Endothelial cell (in vitro differentiated cells): ENCODE results near the gene HIGD1C. TPM values are rescaled to one million over a fixed set of nuclear protein-coding genes. Genes with fewer than 3 reads are reported as not detected.

ENCODE experiments used
- DNase-seq: peaks from one replicate; pipeline ENCODE4 v3.0.0; 2021; ENCODE audit warnings: low spot score
- H3K27ac Mint-ChIP-seq: one replicate; pipeline ENCODE4 v1.8.0; 2021; ENCODE audit warnings: mixed read lengths, inconsistent platforms; ENCODE audit not compliant: unreplicated experiment
- H3K27me3 Mint-ChIP-seq: one replicate; pipeline ENCODE4 v1.8.0; 2021; ENCODE audit warnings: mild to moderate bottlenecking, moderate library complexity, mixed read lengths, inconsistent platforms; ENCODE audit not compliant: unreplicated experiment
- H3K36me3 Mint-ChIP-seq: one replicate; pipeline ENCODE4 v1.8.0; 2021; ENCODE audit warnings: mild to moderate bottlenecking, low read depth, mixed read lengths, inconsistent platforms; ENCODE audit not compliant: unreplicated experiment
- H3K4me1 Mint-ChIP-seq: one replicate; pipeline ENCODE4 v1.8.0; 2021; ENCODE audit warnings: mild to moderate bottlenecking, mixed read lengths, inconsistent platforms; ENCODE audit not compliant: unreplicated experiment
- H3K4me3 Mint-ChIP-seq: one replicate; pipeline ENCODE4 v1.8.0; 2021; ENCODE audit warnings: mild to moderate bottlenecking, mixed read lengths, inconsistent platforms; ENCODE audit not compliant: unreplicated experiment
- H3K9me3 Mint-ChIP-seq: one replicate; pipeline ENCODE4 v1.8.0; 2021; ENCODE audit warnings: mixed read lengths, inconsistent platforms; ENCODE audit not compliant: unreplicated experiment
- CTCF ChIP-seq: fragments of 200-600 bp; sonication (generic); IDR thresholded peaks from one replicate; pipeline ENCODE4 v1.5.0; 2021; ENCODE audit warnings: antibody characterized with exemption; ENCODE audit not compliant: unreplicated experiment
- total RNA-seq: library from RNA; stranded (reverse); fragmentation: NEBNext Ultra II Directional; extraction: Animal tissue kit (Norgen Biotek cat#: 25700); gene quantifications from one replicate; pipeline ENCODE4 v1.2.1, GENCODE V29; 2021; ENCODE audit not compliant: unreplicated experiment

HIGD1C gene
- total RNA-seq, 1 donor from 2014 or later = not detected

- Mint-ChIP-seq H3K9me3 (no peaks in the 10 kb centered on the region), H3K4me1 (no peaks in the 10 kb centered on the region), H3K27ac (no peak overlapping the region), H3K4me3 (no peak overlapping the region), H3K27me3 (peaks cover 4% of the 10 kb centered on the region), H3K36me3 (no peaks in the 10 kb centered on the region)
- no peak for TF ChIP-seq CTCF
- DNase-seq = no peak
Measured at GRCh38 chr12:50961708-50962107, 9.4 kb downstream of the HIGD1C start.

DNA sequence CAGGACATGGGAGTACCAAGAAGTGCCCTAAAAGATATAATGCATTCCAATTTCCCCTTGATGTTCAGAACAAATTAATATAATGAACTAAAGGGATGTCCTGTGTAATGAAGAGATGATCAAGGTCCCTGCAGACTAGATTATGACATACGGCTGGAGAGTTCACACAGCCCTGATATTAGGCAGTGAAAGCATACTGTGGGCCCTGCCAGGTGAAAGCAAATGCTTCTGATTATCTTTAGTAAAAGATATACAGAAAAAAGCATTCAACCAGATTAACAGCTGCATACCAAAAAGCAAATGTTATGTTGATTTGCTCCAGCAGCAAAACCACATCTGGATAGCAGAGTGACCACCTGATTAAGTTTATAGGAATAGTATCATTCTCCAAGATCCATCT, 12.1 kb downstream of the HIGD1C start:
- H3K27me3 Mint-ChIP-seq = peaks cover 2% of the 10 kb centered on the region
- H3K36me3 Mint-ChIP-seq = no peaks in the 10 kb centered on the region
- no peaks in the 10 kb centered on the region for H3K9me3 Mint-ChIP-seq
- H3K4me3 Mint-ChIP-seq = no peak overlapping the region
- no peak for TF ChIP-seq CTCF
- no peaks in the 10 kb centered on the region for H3K4me1 Mint-ChIP-seq
- no peak for DNase-seq
- no peak overlapping the region for H3K27ac Mint-ChIP-seq

DNA sequence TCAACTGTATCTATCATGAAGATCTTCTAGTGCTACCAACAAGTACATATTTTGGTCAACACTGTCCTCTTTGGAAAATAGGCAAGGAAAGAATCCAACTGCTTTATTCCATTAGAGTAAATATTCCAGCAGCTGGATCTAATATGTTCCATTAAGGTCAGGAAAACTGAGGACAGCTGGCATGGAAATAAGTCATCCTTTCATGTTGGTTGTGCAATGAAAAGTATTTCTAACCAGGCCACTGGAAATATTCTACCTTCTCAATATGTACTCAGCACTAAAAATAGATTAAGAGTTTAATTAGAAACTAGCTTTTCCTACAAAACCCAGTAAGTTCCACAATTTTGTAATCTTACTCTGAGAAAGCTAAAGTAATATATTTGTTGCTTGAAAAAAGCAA, 19.6 kb downstream of the HIGD1C start:
- Mint-ChIP-seq H3K9me3 (no peaks in the 10 kb centered on the region), H3K4me1 (no peaks in the 10 kb centered on the region), H3K4me3 (no peak overlapping the region), H3K36me3 (peaks cover 27% of the 10 kb centered on the region), H3K27me3 (peaks cover 6% of the 10 kb centered on the region), H3K27ac (no peak overlapping the region)
- TF ChIP-seq CTCF = no peak
- no peak for DNase-seq

- no peak for DNase-seq
- Mint-ChIP-seq H3K27ac (no peak overlapping the region), H3K27me3 (peaks cover 5% of the 10 kb centered on the region), H3K9me3 (no peaks in the 10 kb centered on the region), H3K4me3 (no peak overlapping the region), H3K36me3 (no peaks in the 10 kb centered on the region), H3K4me1 (no peaks in the 10 kb centered on the region)
- TF ChIP-seq CTCF = no peak
Measured at GRCh38 chr12:50979369-50980052, 27.2 kb downstream of the HIGD1C start.

DNA sequence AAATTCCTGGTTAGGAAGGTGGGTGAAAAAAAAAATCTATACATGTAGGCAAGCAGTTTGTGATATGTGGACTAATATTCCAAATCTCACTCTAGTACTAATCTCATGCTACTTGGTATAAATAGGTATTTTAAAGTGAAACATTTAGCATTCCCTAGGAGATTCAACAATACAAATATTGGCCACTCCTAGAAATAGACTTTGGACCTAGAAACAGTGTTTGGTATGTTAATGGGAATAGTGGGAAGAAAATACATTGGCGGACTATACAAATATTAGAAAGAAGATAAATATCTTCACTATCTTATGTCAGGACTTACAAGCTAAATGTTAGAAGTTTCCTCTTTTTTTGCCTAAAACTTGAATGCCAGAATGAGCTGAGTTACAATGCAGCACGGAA, 28.2 kb downstream of the HIGD1C start:
- peaks cover 9% of the 10 kb centered on the region for H3K4me1 Mint-ChIP-seq
- TF ChIP-seq CTCF = no peak
- H3K27me3 Mint-ChIP-seq = peaks cover 2% of the 10 kb centered on the region
- H3K36me3 Mint-ChIP-seq = no peaks in the 10 kb centered on the region
- H3K4me3 Mint-ChIP-seq = no peak overlapping the region
- no peak for DNase-seq
- no peak overlapping the region for H3K27ac Mint-ChIP-seq
- no peaks in the 10 kb centered on the region for H3K9me3 Mint-ChIP-seq
